ENCODE measurements around the gene SPATA24.
"Not testable (repeated sequence)": the region's sequence is repeated elsewhere in the genome, so short reads cannot be mapped to it uniquely, and the experiment has no call there.

The SPATA24 gene

GRCh38 chr5:139417214-139417613 lies 13.3 kb upstream of the SPATA24 start:
- no peak for DNase-seq (ENCODE audit: low read depth in 1 of 2, low spot score in 1 of 2)

GRCh38 chr5:139416651-139417050 lies 12.8 kb upstream of the SPATA24 start:
- no peak for DNase-seq (ENCODE audit: low read depth in 1 of 2, low spot score in 1 of 2)

- no peak for DNase-seq (ENCODE audit: low read depth in 1 of 2, low spot score in 1 of 2)
These were observed 12.0 kb upstream of the SPATA24 start for GRCh38 chr5:139415869-139416268.

- no peak for DNase-seq (ENCODE audit: low read depth in 1 of 2, low spot score in 1 of 2)
These were observed 11.5 kb upstream of the SPATA24 start for GRCh38 chr5:139415221-139415861.

- no peak for DNase-seq (ENCODE audit: low read depth in 1 of 2, low spot score in 1 of 2)
These were observed 10.8 kb upstream of the SPATA24 start for GRCh38 chr5:139414581-139415130.

- DNase-seq (ENCODE audit: low read depth in 1 of 2, low spot score in 1 of 2): no peak
These were observed 10.1 kb upstream of the SPATA24 start for GRCh38 chr5:139413963-139414362.

- no peak for DNase-seq (ENCODE audit: low read depth in 1 of 2, low spot score in 1 of 2)
These were observed 9.3 kb upstream of the SPATA24 start for GRCh38 chr5:139413153-139413552.

- no peak for DNase-seq (ENCODE audit: low read depth in 1 of 2, low spot score in 1 of 2)
These were observed 7.3 kb upstream of the SPATA24 start for GRCh38 chr5:139410993-139411828.

GRCh38 chr5:139410121-139410992 lies 6.5 kb upstream of the SPATA24 start:
- no peak for DNase-seq (ENCODE audit: low read depth in 1 of 2, low spot score in 1 of 2)

GRCh38 chr5:139409116-139409515 lies 5.2 kb upstream of the SPATA24 start:
- not testable (repeated sequence) for DNase-seq (ENCODE audit: low read depth in 1 of 2, low spot score in 1 of 2)

- DNase-seq (ENCODE audit: low read depth in 1 of 2, low spot score in 1 of 2): no peak
These were observed 4.3 kb upstream of the SPATA24 start for GRCh38 chr5:139408191-139408590.

- no peak for DNase-seq (ENCODE audit: low read depth in 1 of 2, low spot score in 1 of 2)
These were observed 3.6 kb upstream of the SPATA24 start for GRCh38 chr5:139407517-139407916.

GRCh38 chr5:139406963-139407362 lies 3.1 kb upstream of the SPATA24 start:
- no peak for DNase-seq (ENCODE audit: low read depth in 1 of 2, low spot score in 1 of 2)

GRCh38 chr5:139404484-139404840 lies 573 bp upstream of the SPATA24 start:
- DNase-seq (ENCODE audit: low read depth in 1 of 2, low spot score in 1 of 2): no peak

GRCh38 chr5:139403418-139403786 lies 487 bp downstream of the SPATA24 start:
- DNase-seq (ENCODE audit: low read depth in 1 of 2, low spot score in 1 of 2): no peak

GRCh38 chr5:139402561-139403158 lies 1.2 kb downstream of the SPATA24 start:
- DNase-seq (ENCODE audit: low read depth in 1 of 2, low spot score in 1 of 2): no peak

GRCh38 chr5:139401546-139401945 lies 2.3 kb downstream of the SPATA24 start:
- DNase-seq (ENCODE audit: low read depth in 1 of 2, low spot score in 1 of 2): no peak

GRCh38 chr5:139399501-139400121 lies 4.3 kb downstream of the SPATA24 start:
- DNase-seq (ENCODE audit: low read depth in 1 of 2, low spot score in 1 of 2): no peak

- DNase-seq (ENCODE audit: low read depth in 1 of 2, low spot score in 1 of 2): no peak
These were observed 6.0 kb downstream of the SPATA24 start for GRCh38 chr5:139397921-139398320.

- no peak for DNase-seq (ENCODE audit: low read depth in 1 of 2, low spot score in 1 of 2)
These were observed 7.2 kb downstream of the SPATA24 start for GRCh38 chr5:139396691-139397090.
